ENCODE data around the gene KLHL40. TPM values are rescaled to one million over a fixed set of nuclear protein-coding genes. Genes with fewer than 3 reads are reported as not detected.

KLHL40 gene
- polyA plus RNA-seq, 1 donor (not counting 4 experiments of a cell fraction or from before 2014, with no cell fraction given), result not detected

GRCh38 chr3:42640129-42640528 lies 45.2 kb upstream of the KLHL40 start:
- Histone ChIP-seq H3K36me3 (ENCODE audit: control insufficient read depth in 2 of 2, extremely low read depth in 1 of 2, insufficient read depth in 2 of 2, low read length in 2 of 2) (peaks cover 30 to 45% of the 10 kb centered on the region in 2 experiments), H3K4me1 (ENCODE audit: control insufficient read depth, extremely low read depth, insufficient read depth, low read length) (peaks cover 9% of the 10 kb centered on the region), H2AFZ (ENCODE audit: control insufficient read depth, low read length) (no peak overlapping the region), H3K9ac (ENCODE audit: control insufficient read depth, extremely low read depth, insufficient read depth, low read length) (no peak overlapping the region), H3K9me3 (ENCODE audit: control insufficient read depth, low read depth, low read length) (no peaks in the 10 kb centered on the region), H4K20me1 (ENCODE audit: control insufficient read depth, extremely low read depth, insufficient read depth, low read length) (peaks cover 5% of the 10 kb centered on the region), H3K79me2 (ENCODE audit: control insufficient read depth, insufficient read depth, low read length) (no peaks in the 10 kb centered on the region), H3K9me1 (ENCODE audit: control insufficient read depth, extremely low read depth, insufficient read depth, low read length) (no peaks in the 10 kb centered on the region), H3K4me3 (ENCODE audit: control insufficient read depth in 2 of 3, extremely low read depth in 1 of 3, insufficient read depth in 2 of 3, low read depth in 1 of 3, low read length in 3 of 3) (no peak overlapping the region), H3K4me2 (ENCODE audit: control insufficient read depth, extremely low read depth, insufficient read depth, low read depth, low read length) (no peak overlapping the region), H3K27me3 (ENCODE audit: control insufficient read depth, extremely low read depth, insufficient read depth, low read length) (no peaks in the 10 kb centered on the region), H3K27ac (ENCODE audit: control insufficient read depth, insufficient read depth, low read length) (no peak overlapping the region)
- DNase-seq (ENCODE audit: low read depth, low spot score) (no peak), FAIRE-seq (no peak)
- dilution Hi-C loops (cut with MboI; ENCODE audit: extremely low pct_ligation_motif_present, low sequenced_read_pairs), result no loop called here
- TF ChIP-seq EZH2 (IDR thresholded peaks at IDR 0.05; ENCODE audit: low read length), result no peak
- TF ChIP-seq CTCF (optimal IDR thresholded peaks at IDR 0.05 in 1 of 3, IDR thresholded peaks at IDR 0.05 in 1 of 3, conservative IDR thresholded peaks at IDR 0.05 in 1 of 3; ENCODE audit: extremely low read depth in 1 of 3, insufficient read depth in 2 of 3, low read length in 3 of 3), result no peak

DNA sequence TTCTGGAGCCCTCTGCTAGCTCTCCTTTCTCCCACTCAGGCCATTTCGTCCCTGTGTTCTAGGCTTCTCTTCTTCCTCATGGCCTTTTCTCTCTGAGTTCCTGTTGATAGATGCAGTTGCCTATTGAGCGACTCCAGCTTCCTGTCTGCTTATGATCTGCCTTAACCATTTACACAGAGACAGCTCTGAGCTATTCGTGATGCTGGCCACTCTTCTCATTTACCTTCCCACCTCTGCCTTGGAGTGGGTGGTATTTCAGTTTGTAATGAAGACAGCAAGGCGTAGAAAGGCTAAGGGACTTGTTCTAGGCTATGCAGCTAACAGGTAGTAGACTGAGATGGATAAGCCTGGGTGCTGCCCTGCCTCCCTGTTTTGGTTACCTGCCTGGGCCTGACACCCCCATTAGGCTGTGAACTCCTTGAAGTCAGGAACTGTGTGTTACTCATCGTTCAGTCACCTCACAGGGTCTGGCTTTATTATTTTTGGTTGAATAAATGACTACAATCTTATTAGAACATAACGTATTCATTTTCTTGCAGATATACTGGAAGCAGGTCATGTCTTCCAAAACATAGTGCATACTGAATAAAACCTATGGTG lies 44.5 kb upstream of the KLHL40 start:
- Histone ChIP-seq H4K20me1 (ENCODE audit: control insufficient read depth, extremely low read depth, insufficient read depth, low read length) (peaks cover 5% of the 10 kb centered on the region), H3K4me2 (ENCODE audit: control insufficient read depth, extremely low read depth, insufficient read depth, low read depth, low read length) (no peak overlapping the region), H3K4me3 (ENCODE audit: control insufficient read depth in 2 of 3, extremely low read depth in 1 of 3, insufficient read depth in 2 of 3, low read depth in 1 of 3, low read length in 3 of 3) (no peak overlapping the region), H2AFZ (ENCODE audit: control insufficient read depth, low read length) (no peak overlapping the region), H3K27ac (ENCODE audit: control insufficient read depth, insufficient read depth, low read length) (no peak overlapping the region), H3K4me1 (ENCODE audit: control insufficient read depth, extremely low read depth, insufficient read depth, low read length) (peaks cover 9% of the 10 kb centered on the region), H3K9me1 (ENCODE audit: control insufficient read depth, extremely low read depth, insufficient read depth, low read length) (no peaks in the 10 kb centered on the region), H3K27me3 (ENCODE audit: control insufficient read depth, extremely low read depth, insufficient read depth, low read length) (no peaks in the 10 kb centered on the region), H3K79me2 (ENCODE audit: control insufficient read depth, insufficient read depth, low read length) (no peaks in the 10 kb centered on the region), H3K36me3 (ENCODE audit: control insufficient read depth in 2 of 2, extremely low read depth in 1 of 2, insufficient read depth in 2 of 2, low read length in 2 of 2) (peaks cover 31 to 42% of the 10 kb centered on the region in 2 experiments), H3K9ac (ENCODE audit: control insufficient read depth, extremely low read depth, insufficient read depth, low read length) (no peak overlapping the region), H3K9me3 (ENCODE audit: control insufficient read depth, low read depth, low read length) (no peaks in the 10 kb centered on the region)
- no peak for TF ChIP-seq CTCF (optimal IDR thresholded peaks at IDR 0.05 in 1 of 3, IDR thresholded peaks at IDR 0.05 in 1 of 3, conservative IDR thresholded peaks at IDR 0.05 in 1 of 3; ENCODE audit: extremely low read depth in 1 of 3, insufficient read depth in 2 of 3, low read length in 3 of 3)
- TF ChIP-seq EZH2 (IDR thresholded peaks at IDR 0.05; ENCODE audit: low read length), result no peak
- DNase-seq (ENCODE audit: low read depth, low spot score) (no peak), FAIRE-seq (peak; percentile 69)
- dilution Hi-C loops (cut with MboI; ENCODE audit: extremely low pct_ligation_motif_present, low sequenced_read_pairs), result no loop called here
